ENCODE results near the gene POLD4.

- TF ChIP-seq POLR2AphosphoS5 (IDR thresholded peaks at IDR 0.05; ENCODE audit: low read depth) (peak; percentile 14; the same call in 1 of the 2 replicates), CTCF (IDR thresholded peaks at IDR 0.05; ENCODE audit: insufficient read depth, low read length) (no peak)
Observed at GRCh38 chr11:67400251-67400941, 47.0 kb upstream of the POLD4 start.

All from HL-60 (cell line).